GM19438 (cell line): Measurements from ENCODE around the gene ZNF735.
"Not testable (repeated sequence)": the region's sequence is repeated elsewhere in the genome, so short reads cannot be mapped to it uniquely, and the experiment has no call there.

Source experiments
- ATAC-seq: cut with Tn5 transposase; IDR thresholded peaks from one replicate; pipeline ENCODE4 v1.9.1; 2021; ENCODE audit warnings: low read depth; ENCODE audit not compliant: unreplicated experiment

The ZNF735 gene

DNA sequence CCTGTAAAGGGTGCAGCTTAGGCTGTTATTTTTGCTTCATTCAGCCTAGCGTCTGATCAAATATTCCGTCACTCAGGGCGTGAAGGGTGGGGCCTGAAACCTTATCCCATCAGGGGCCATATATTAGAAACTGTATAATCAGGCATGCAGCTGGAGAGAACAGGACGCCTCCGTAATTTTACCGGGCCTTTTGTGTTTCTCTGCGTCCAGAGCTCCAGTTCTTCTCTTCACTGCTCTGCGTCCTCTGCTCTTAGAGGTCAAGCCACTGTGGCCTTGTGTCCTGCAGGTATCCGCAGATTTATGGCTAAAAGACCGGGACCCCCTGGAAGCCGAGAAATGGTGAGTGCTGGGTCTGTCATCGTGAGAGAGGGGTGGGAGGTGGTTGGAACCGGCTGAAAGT is at the start of gene ZNF735:
TSS of gene ZNF735 (plus strand) at position 301 of the 400 bp plus-strand sequence. CDS start at position 301, 0 bp downstream.
- no peak for ATAC-seq

DNA sequence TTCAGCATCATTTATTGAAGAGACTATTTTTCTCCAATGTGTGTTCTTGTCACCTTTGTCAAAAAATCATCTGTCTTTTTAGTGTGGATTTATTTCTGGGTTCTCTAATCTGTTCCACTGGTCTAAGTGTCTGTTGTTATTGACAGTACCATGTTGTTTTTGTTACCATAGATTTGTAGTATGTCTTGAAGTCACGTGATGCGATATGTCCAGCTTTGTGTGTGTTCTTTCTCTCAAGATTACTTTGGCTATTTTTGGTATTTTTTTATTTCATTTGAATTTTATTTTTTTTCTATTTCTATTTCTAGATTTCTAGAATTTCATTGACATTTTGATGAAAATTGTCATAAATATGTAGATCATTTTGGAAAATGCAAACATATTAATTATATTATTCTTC is 36.0 kb upstream of the ZNF735 start:
- not testable (repeated sequence) for ATAC-seq

DNA sequence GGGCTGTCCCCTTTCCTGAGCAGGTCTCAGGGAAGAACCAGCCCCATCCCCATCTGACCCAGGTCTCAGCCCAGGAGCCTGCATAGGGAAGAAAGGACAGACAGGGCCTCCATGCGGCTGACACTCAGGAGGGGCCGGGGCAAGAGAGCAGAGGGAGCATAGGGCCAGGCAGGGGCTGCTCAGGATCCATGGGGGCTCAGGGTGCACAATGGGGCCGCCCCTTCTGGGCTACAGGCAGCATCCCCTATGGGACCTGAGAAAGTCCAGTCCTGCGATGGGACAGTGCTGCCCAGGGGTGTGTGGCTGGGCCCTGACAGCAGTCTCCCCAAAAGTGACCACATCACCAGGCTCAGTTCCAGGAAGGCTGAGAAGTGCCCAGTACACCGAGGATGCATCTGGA is 32.7 kb upstream of the ZNF735 start:
- no peak for ATAC-seq

DNA sequence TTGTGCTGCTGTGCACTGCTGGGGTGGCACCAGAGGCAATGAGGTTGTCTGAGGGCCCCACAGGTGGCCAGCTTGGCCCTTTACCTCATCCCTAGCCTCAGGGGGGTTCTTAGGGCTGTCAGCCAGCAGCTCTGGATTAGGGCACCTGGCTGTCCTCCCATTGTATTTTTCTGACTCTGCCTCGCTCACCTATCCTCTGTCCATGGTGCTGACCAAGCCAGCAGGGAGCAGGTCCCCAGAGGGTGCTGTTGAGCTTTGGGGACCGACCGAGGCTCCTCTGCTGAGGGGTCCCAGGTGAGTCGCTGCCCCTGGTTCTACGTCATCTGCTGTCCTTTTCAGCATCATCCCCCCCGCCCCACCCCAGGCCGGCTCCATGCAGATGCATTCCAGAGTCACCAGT is 32.1 kb upstream of the ZNF735 start:
- no peak for ATAC-seq

DNA sequence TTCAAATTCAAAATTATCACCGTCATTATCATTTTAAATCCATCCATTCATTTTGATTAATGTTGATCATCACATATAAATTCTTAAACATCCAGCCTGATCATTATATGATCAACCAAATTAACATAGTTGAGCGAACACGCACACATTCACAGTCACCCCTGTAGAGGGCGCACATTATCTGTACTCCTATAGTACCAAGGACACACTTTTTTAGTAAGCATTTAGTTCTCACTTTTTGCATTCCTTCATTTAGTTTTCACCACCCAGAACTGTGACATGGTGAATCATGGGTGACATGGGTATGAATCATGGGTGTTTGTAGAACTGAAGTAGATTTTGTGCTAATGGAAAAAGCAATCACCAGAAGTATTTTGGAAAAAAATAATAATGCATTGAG is 26.0 kb upstream of the ZNF735 start:
- ATAC-seq, result no peak

DNA sequence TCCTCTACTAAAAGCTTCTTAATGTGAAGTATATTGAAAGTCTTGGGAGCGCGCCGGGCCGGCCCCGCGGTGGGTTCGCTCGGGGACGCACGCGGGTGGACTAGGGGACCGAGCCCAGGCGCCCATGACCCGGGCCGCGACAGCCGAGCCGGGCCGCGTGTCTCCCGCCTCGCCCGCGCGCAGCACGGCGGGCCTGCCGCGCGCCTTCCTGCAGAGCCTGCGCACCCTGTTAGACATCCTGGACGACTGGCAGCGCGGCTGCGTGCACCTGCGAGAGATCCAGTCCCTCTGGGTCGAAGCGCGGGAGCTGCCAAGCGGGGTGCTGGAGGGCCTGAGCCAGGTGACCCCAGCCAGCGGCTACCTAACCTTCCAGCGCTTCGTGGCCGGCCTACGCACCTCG is 25.4 kb upstream of the ZNF735 start:
- no peak for ATAC-seq

DNA sequence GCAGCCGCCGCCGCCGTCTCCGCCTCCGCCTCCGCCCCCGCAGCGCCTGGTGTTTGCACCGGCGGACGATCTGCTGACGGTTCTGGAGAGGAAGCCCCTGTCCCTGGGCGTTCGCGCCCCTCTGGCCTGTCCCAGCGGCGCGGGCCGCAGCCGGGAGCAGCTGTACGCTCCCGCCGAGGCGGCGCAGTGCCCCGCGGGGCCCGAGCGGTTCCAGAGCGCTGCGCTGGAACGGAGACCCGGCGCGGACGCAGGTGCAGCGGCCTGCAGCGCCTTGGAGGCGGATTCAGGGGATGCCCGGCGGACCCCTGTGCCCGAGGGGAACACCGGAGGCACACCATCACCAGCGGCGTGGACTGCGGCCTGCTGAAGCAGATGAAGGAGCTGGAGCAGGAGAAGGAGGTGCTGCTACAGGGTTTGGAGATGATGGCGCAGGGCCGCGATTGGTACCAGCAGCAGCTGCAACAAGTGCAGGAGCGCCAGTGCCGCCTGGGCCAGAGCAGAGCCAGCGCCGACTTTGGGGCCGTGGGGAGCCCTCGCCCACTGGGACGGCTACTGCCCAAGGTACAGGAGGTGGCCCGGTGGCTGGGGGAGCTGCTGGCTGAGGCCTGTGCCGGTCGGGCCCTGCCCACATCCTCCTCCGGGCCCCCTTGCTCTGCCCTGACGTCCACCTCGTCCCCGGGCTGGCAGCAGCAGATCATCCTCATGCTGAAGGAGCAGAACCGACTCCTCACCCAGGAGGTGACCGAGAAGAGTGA is 24.8 kb upstream of the ZNF735 start:
- no peak for ATAC-seq

DNA sequence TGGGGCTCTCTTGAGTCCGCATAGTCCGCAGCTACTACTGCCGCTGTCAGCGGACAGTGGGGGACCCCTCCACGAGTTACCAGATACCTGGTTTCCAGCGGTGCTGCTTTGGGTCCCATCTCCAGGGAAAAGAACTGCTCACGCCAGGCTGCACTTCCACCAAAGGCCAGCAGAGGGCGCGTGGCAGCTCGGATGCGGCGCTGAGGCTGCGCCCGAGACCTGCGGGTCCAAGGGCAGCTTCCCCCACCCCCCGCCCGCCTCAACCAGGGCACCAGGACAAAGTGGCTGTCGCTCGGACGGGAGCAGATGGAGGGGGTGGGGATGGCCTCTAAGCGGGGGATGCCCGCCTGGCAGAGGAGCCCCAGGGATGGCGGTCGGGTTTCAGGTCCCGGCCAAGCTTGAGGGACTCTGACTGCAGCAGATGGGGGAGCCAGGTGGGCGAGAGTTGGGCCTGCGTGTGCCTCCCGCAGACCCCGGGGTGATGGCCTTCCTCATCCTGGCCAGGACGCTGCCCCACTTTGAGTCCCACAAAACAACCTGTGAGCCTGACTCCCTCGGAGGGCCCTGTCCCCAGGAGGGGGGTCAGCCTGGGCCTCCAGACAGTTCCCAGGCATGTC is 23.8 kb upstream of the ZNF735 start:
- no peak for ATAC-seq

DNA sequence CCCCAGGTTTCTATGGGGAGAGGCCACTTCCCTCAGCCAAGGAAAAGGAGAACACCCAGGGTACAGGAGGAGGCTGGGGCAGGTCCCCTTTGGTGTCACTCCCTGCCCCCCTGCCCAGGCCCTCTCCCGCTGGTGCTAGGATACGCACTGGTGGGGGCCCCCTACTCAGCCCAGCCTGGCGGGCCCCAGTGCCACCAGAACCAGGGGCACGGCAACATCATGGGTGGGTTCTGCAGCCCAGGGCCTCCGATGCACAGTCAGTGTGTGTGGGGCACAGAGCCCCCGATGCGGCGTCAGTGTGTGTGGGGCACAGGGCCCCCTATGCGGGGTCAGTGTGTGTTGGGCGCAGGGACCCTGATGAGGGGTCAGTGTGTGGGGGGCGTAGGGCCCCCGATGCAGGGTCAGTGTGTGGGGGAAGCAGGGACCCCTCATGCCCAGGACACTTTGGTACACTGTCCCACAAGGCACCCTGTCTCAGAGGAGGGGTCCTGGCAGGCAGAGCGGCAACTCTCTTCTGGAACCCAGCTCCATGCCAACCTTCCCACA is 23.1 kb upstream of the ZNF735 start:
- ATAC-seq, result no peak

DNA sequence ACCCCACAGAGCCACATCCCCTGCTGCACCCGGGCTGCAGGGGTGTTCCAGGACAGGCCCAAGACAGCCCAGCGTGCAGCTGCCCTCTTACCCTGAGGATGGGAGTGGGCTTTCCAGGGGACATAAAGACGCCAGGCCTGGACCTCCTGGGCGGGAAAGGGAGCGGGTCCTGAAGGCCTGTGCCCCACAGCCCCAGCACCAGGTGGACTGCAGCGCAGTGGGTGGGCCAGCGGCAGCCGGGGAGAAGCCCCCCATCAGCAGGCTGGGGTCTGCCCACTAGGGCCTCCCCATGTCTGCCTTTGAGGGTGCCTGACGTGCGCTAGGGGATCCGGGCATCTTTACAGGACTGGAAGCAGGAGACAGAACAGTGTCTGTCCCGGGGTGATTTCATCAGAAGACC is 22.6 kb upstream of the ZNF735 start:
- ATAC-seq, result no peak

DNA sequence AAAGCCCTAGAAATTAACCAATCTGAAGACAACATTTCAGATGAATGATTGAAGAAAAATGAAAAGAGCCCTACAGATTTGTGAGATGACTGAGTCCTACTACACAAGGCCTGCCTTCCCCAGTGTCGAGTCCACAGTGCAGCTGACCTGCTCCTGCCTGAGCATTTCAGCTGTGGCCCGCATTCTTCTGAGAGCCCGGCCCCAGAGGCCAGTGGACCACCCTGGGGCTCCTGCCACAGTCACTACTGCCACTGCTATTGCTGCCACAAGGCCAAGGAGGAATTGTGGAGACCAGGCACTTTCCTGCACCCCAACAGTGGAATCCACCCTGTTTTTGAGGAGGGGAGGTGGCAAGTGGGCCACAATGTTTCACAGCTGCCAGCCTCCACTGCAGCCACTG is 19.6 kb upstream of the ZNF735 start:
- no peak for ATAC-seq

DNA sequence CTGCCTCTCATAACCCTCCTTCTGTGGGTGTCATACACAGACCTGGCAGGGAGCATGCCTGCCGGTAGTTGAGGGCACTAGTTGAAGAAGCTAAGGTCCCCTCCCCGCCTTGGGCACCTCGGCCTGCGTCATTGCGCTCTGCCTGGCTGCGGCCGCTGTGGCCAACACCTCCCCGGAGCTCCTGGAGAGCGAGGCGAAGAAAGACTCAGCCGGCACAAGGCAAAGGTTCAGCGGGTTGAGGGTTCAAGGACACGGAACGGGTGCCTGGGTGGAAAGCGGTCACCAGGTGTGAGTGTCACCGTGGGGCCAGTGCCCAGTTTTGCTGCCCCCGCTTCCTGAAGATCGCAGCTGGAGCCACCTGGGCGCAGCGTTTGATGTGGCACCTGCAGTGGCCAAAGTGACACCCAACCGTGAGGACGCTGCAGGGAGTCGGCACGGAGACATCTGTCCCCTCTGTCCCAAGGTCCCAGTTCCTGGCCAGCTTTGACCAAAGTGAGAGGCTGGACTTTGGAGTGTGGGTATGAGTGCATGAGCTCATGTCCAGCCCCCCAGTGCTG is 14.8 kb upstream of the ZNF735 start:
- ATAC-seq, result no peak

DNA sequence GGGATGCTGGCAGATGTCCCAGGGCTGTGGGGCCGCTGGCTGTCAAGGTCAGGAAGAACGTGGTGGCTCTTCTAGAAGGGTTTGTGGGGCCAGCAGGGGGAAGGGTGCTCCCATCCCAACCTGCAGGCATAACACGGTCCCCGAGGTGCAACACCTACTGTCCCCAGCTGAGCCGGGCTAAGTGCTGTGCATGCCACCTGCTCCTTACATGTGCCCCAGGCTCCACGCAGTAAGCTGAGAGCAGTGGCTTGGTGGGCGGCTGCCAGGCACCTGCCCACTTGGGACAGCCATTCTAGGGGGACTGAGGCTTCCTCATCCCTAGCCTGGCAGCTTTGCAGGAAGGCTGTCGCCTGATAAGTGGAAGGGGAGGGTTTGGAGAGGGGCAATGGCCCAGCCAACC is 14.2 kb upstream of the ZNF735 start:
- no peak for ATAC-seq

DNA sequence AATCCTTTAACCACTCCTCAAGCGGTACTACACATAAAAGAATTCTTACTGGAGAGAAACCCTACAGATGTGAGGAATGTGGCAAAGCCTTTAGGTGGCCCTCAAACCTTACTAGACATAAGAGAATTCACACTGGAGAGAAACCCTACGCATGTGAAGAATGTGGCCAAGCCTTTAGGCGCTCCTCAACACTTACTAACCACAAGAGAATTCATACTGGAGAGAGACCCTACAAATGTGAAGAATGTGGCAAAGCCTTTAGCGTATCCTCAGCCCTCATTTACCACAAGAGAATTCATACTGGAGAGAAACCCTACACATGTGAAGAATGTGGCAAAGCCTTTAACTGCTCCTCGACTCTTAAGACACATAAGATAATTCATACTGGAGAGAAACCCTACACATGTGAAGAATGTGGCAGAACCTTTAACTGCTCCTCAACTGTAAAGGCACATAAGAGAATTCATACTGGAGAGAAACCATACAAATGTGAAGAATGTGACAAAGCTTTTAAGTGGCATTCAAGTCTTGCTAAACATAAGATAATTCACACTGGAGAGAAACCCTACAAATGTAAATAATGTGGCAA is 12.8 kb downstream of the ZNF735 start:
- not testable (repeated sequence) for ATAC-seq

DNA sequence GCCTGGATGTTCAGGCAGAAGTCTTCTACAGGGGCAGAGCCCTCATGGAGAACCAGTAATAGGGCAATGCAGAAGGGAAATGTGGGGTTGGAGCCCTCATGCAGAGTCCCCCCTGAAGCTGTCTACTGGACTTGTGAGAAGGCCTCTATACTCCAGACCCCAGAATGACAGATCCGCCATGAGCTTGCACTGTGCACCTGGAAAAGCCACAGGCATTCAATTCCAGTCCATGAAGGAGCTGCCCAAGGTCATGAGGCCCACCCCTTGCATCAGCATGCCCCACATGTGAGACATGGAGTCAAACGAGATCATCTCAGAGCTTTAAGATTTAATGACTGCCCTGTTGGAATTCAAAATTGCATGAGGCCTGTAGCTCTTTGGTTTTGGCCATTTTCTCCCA is 16.4 kb downstream of the ZNF735 start:
- no peak for ATAC-seq

DNA sequence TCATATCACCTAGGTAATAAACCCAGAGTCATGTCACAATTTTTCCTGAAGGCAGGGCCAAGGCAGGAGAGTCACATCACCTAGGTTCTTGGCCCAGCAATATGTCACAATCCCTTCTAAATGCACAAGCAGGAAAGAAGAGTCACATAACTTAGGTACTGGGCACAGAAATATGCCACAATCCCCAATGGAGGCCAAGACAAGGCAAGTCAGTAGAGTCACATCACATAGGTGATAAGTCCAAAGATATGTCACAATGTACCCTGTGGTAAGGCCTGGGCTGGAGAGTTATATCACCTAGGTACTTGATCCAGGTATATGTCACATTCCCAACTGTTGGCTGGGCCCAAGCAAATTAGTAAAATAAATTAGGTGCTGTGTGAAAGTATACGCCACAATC is 21.2 kb downstream of the ZNF735 start, which contains the start of gene ZNF679:
TSS of gene ZNF679 (plus strand) at position 301 of the 400 bp plus-strand sequence. CDS start 20,644 bp downstream, outside the sequence.
- not testable (repeated sequence) for ATAC-seq

DNA sequence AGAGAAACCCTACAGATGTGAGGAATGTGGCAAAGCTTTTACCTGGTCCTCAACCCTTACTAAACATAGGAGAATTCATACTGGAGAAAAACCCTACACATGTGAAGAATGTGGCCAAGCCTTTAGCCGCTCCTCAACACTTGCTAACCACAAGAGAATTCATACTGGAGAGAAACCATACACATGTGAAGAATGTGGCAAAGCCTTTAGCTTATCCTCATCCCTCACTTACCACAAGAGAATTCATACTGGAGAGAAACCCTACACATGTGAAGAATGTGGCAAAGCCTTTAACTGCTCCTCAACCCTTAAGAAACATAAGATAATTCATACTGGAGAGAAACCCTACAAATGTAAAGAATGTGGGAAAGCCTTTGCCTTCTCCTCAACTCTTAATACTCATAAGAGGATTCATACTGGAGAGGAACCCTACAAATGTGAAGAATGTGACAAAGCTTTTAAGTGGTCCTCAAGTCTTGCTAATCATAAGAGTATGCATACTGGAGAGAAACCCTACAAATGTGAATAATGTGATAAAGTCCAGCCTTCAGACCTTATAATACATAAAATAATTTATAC is 59.4 kb downstream of the ZNF735 start:
- no peak for ATAC-seq
